C4-2B (cell line): ENCODE measurements around the gene ELFN1.

ENCODE experiments used
- H3K27ac ChIP-seq: fragments of 450-650 bp; 2 replicates; pipeline ENCODE4 v1.5.1; 2017
- ZFX ChIP-seq: fragments of 450-650 bp; IDR thresholded peaks from 2 replicates; pipeline ENCODE4 v1.6.1; 2017
- TF ChIP-seq, protein P1 (sequence below): fragments of 450-650 bp; conservative IDR thresholded peaks from 2 replicates; pipeline ENCODE4 v1.5.1; 2017; ENCODE audit warnings: mild to moderate bottlenecking

The ELFN1 gene

DNA sequence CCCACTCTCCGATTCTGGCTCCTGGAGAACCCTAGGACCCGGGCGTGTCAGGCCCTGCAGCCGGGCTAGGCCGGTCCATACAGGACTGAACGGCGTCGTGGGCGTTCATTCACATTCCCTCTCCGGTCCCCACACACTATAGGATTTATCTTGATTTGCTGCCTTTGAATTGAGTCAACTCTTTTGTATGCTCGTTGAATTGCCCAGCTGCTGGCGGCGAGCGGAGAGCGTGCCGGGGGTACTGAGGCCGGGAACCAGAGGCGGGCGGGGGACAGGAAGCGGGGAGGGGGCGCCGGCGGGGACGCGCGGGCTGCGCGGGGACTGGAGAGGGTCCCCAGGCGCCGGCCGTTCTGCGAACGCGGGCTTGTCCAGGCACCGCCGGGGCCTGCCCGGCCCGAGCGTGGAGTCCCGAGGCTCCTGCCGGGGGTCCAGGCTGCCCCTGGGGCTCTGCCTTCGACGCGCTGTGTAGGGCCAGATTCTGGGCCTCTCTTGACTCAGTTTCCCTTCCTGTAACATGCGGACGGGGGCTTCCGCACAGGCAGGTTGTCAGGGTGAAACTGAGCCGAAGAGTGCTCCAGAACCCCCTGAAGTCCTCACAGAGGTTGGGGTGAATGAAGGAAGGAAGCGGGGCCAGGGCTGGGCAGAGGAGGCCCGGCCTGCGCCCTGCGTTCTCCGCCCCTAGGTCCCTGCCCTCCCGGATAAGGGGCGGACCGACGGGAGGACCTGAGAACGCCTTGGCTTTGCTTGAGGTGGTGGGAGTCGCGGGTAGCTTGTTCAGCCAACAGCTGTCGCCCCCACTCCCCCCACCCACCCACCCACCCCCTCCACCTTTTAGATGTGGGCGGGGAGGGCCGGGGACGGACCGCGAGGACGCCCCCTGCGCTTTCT, 769 bp upstream of the ELFN1 start:
- H3K27ac ChIP-seq, result no peak overlapping the region
- TF ChIP-seq, protein P1, sequence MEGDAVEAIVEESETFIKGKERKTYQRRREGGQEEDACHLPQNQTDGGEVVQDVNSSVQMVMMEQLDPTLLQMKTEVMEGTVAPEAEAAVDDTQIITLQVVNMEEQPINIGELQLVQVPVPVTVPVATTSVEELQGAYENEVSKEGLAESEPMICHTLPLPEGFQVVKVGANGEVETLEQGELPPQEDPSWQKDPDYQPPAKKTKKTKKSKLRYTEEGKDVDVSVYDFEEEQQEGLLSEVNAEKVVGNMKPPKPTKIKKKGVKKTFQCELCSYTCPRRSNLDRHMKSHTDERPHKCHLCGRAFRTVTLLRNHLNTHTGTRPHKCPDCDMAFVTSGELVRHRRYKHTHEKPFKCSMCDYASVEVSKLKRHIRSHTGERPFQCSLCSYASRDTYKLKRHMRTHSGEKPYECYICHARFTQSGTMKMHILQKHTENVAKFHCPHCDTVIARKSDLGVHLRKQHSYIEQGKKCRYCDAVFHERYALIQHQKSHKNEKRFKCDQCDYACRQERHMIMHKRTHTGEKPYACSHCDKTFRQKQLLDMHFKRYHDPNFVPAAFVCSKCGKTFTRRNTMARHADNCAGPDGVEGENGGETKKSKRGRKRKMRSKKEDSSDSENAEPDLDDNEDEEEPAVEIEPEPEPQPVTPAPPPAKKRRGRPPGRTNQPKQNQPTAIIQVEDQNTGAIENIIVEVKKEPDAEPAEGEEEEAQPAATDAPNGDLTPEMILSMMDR, result no peak
- no peak for TF ChIP-seq ZFX

GRCh38 chr7:1670894-1671593, 967 bp downstream of the ELFN1 start:
- TF ChIP-seq ZFX, result no peak
- TF ChIP-seq, protein P1, result no peak
- no peak overlapping the region for H3K27ac ChIP-seq

- H3K27ac ChIP-seq, result no peak overlapping the region
- no peak for TF ChIP-seq ZFX
- TF ChIP-seq, protein P1, result no peak
Measured at GRCh38 chr7:1671594-1672451, 1.7 kb downstream of the ELFN1 start.

GRCh38 chr7:1672851-1673486, 2.9 kb downstream of the ELFN1 start:
- no peak overlapping the region for H3K27ac ChIP-seq
- TF ChIP-seq, protein P1, result no peak
- TF ChIP-seq ZFX, result no peak

DNA sequence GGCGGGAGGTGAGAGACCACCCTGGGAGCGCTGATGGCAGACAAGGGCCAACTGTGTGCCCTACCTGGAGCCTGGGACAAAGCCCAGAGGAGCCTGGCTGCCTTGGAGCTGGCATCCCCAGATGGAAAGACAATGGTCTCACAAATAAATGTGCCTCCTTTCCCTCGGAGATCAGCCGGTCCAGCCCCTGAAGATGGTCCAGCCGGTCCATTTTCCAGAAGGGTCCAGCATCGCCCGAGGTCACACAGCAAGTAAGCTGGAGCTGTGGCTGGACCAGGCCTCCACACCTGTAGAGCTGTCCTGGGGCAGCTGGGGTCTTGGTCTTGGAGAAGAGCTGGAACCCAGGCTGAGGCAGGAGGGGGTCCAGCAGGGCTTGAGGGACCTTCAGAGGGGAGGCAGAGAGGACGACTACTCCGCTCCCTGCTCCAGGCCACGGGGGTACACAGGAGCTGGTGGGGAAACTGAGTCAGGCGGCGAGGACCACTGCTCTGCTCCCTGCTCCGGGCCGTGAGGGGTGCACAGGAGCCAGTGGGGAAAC, 3.6 kb downstream of the ELFN1 start:
- H3K27ac ChIP-seq, result no peak overlapping the region
- TF ChIP-seq ZFX, result no peak
- TF ChIP-seq, protein P1, result no peak

GRCh38 chr7:1674161-1675035, 4.3 kb downstream of the ELFN1 start:
- H3K27ac ChIP-seq, result no peak overlapping the region
- TF ChIP-seq, protein P1, result no peak
- TF ChIP-seq ZFX, result no peak
